GM13976 (cell line): Measurements from ENCODE around the gene RNF2.

Experiments
- DNase-seq: peaks from one replicate; pipeline ENCODE4 v3.0.0; 2012; ENCODE audit warnings: low spot score
- CTCF ChIP-seq: IDR thresholded peaks from 2 replicates; pipeline ENCODE4 v1.5.1; 2012; ENCODE audit warnings: borderline replicate concordance, mild to moderate bottlenecking; ENCODE audit not compliant: insufficient read depth; ENCODE audit errors: extremely low read depth, missing control alignments, control extremely low read depth
- in situ Hi-C: fragments of 300-500 bp; cut with MboI; formaldehyde crosslinking; loops from one replicate; pipeline ENCODE4 v1.12.0; 2022; ENCODE audit warnings: low sequenced_read_pairs, mixed read lengths, inconsistent platforms; ENCODE audit not compliant: unreplicated experiment

The RNF2 gene

DNA sequence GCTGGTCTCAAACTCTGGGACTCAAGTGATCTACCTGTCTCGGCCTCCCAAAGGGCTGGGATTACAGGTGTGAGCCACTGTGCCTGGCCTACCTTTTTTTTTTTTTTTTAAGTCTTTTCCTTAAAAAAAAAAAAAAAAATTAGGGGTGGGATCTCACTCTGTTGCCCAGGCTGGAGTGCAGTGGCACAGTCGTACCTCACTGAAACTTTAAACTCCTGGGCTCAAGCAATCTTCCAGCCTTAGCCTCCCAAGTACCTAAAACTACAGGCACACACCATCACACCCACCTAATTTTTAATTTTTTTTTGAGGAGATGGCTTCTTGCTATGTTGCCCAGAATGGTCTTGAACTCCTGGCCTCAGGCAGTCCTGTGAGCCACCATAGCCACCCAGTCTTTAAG, 38.5 kb downstream of the RNF2 start:
- in situ Hi-C loops, result no loop called here
- no peak for DNase-seq
- no peak for TF ChIP-seq CTCF

DNA sequence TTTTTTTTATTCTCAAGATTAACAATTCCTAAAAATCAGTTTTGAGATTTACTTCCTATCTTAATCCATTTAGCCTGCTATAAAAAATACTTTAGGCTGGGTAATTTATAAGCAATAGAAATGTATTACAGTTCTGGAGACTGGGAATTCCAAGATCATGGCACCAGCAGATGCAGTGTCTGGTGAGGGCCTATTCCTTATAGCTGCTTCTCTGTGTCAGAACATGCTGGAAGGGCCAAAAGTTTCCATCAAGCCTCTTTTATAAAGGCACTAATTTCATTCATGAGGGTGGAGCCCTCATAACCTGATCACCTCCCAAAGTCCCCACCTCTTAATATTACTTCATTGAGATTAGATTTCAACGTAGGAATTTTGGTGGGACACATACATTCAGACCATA, 41.7 kb downstream of the RNF2 start:
- DNase-seq, result no peak
- in situ Hi-C loops, result no loop called here
- TF ChIP-seq CTCF, result no peak

- DNase-seq, result no peak
- in situ Hi-C loops, result no loop called here
- no peak for TF ChIP-seq CTCF
These were observed 42.4 kb downstream of the RNF2 start for GRCh38 chr1:185087746-185088145.

DNA sequence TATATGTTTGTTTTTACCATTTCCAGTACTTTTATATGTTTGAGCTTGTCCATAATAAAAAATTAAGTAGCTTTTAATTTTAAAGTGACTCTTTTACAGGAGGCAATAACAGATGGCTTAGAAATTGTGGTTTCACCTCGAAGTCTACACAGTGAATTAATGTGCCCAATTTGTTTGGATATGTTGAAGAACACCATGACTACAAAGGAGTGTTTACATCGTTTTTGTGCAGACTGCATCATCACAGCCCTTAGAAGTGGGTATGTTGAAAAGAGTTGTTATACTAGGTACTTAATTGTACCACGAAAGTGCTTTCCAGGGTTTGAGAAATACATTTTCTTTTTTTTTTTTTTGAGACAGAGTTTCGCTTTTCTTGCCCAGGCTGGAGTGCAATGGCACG, 46.1 kb downstream of the RNF2 start:
- in situ Hi-C loops, result no loop called here
- TF ChIP-seq CTCF, result no peak
- no peak for DNase-seq

GRCh38 chr1:185094761-185095160, 49.4 kb downstream of the RNF2 start:
- DNase-seq, result no peak
- TF ChIP-seq CTCF, result no peak
- in situ Hi-C loops, result no loop called here

GRCh38 chr1:185096531-185096930, 51.2 kb downstream of the RNF2 start:
- in situ Hi-C loops, result no loop called here
- TF ChIP-seq CTCF, result no peak
- DNase-seq, result no peak

- no peak for DNase-seq
- TF ChIP-seq CTCF, result no peak
- in situ Hi-C loops, result no loop called here
These were observed 58.7 kb downstream of the RNF2 start for GRCh38 chr1:185104083-185104482.
